Right renal cortex interstitium (tissue), 3 donors: Measurements from ENCODE around the gene ST3GAL4. TPM values are rescaled to one million over a fixed set of nuclear protein-coding genes. Genes with fewer than 3 reads are reported as not detected.

Experiments
- DNase-seq, 3 donors: peaks; one replicate each; pipeline ENCODE4 v3.0.0-alpha.2; 2013; ENCODE audit warnings: low read depth in 3 of 3, low spot score in 2 of 3
- polyA plus RNA-seq, 3 donors: library from polyadenylated mRNA; unstranded; fragments of 120-200 nt; gene quantifications; one replicate each; pipeline ENCODE4 v1.2.1, GENCODE V29; 2013; ENCODE audit not compliant: insufficient read length in 3 of 3

ST3GAL4 gene
- polyA plus RNA-seq, 3 donors, result 17.2 to 19.2 (median 18.4) TPM

DNA sequence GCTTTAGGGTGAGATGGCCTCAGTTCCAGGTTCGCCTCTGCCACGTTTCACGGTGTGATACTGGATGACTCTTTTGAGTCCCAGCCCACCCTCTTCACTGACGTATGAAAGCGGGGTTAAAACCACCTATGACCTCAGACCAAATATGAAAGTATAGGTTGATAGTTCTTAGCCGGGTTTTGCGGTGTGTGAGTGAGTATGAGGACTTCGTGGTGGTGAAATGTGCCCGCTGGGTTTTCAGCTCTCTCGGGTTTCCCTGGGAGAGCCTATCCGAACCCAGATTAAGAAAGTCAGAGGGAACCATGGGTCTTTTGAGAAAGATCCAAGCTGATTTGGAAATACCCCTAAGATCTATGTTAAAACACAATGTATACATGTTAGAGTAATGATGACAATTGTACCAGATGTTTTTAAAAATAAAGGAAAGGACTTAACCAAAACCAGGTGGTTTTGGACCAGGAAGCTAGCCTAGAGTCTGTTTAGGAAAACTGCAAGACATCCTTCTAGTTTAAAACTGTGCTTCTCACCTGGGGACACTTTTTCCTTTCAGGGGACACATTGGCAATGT lies 25.8 kb upstream of the ST3GAL4 start:
- no peak for DNase-seq

GRCh38 chr11:126331286-126331685 lies 24.2 kb upstream of the ST3GAL4 start:
- DNase-seq, result no peak

DNA sequence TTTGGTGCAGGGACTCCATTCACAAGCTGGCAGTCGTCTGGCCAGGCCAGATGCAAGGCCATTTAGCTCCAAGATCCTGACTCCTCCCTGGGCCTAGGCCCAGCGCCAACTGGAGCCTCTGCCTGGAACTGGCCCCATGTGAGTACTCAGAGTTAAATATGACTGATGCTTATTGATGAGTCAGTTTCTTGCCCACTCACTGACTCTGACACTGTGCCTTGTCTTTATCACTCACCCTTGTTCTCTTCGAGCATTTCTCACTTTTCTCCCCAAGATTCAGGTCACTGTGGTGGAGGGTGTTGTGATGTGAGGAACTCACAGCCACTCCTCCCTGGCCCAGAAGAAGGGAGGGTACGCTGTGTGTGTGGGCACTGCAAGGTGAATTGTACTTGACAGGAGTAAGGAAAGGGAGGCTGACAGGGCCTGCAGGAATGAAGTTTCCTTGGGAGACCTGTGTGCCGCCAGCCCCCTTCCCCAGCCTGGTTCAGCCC lies 23.2 kb upstream of the ST3GAL4 start:
- DNase-seq, result no peak

- DNase-seq, result no peak
Observed at GRCh38 chr11:126333142-126333541, 22.3 kb upstream of the ST3GAL4 start.

DNA sequence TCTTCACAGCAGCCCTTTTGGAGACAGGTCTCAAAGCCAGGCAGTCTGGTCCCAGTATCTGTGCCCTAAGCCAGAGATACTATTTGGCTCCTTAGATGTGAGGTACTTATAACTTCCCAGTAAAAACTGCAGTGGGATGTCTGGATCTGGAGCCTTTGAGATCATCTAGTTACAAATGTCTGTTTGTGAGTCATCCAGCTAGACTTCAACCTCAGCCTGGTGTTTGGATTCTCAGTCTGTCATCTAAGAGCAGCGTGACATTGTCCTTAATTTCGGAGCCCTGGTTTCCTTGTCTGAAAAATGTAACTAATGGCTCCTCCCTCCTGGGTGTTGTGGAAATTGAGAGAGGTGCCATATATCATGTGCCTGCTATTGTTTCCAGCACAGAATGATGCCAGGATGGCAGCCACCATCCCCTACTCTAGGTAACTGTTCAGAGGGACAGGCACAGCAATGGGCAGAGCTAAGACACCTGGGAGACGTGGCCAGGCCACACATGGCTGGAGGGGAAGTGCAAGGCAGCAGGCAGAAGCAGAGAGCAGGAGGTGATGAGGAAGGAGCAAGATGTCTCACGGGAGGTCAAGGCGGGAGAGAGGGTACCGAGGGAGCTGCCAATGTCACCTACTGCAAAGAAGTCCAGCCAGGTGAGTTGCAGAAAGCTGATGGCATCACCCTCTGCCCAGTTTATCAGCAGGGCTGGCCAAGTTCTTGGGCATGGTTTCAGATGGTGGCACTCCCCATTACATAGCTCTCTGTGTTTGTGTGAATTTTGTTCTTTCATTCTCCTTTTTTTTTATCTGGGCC lies 20.6 kb upstream of the ST3GAL4 start:
- DNase-seq, result no peak

- DNase-seq, result no peak
Observed at GRCh38 chr11:126335463-126335760, 20.1 kb upstream of the ST3GAL4 start.

DNA sequence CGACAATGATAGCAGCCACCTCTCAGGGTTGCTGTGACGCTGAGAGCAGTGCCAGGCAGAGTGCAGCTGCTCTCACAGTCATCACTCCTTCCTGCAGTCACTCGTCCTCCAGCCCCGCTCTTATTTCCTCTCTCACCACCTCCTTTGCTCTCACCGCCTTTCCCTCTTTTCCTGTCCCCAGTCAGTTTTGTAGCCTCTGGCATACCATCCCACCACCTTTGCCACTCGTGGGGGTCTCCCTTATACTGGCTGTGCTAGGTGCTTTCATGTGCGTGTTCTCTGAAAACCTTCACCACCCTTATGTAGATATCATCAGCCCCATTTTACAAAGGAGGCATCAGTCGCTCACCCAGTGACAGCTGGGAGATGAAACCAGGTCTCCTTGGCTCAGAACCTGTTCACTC lies 19.3 kb upstream of the ST3GAL4 start:
- no peak for DNase-seq

DNA sequence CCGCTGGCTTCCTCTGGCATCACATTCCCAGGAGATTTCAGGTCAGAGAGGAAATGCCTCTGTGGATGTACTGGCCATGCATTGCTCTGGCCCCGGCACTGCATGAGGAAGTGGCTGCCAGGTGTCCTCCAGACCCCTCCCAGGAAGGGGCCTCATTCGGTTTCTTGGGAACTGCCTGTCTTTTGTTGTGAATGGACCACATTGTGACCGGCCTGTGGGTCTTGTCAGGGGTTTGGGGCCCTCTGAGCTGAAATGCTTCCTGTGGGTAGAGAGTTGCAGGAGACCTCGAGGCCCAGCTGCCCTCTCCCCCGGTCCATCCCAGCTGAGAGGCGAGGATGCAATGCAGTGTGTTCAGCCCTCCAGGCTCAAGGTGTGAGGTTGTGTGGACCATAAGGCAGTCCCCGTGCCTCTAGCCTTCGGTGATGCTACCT lies 18.8 kb upstream of the ST3GAL4 start:
- no peak for DNase-seq

- no peak for DNase-seq
Observed at GRCh38 chr11:126337126-126337473, 18.4 kb upstream of the ST3GAL4 start.

DNA sequence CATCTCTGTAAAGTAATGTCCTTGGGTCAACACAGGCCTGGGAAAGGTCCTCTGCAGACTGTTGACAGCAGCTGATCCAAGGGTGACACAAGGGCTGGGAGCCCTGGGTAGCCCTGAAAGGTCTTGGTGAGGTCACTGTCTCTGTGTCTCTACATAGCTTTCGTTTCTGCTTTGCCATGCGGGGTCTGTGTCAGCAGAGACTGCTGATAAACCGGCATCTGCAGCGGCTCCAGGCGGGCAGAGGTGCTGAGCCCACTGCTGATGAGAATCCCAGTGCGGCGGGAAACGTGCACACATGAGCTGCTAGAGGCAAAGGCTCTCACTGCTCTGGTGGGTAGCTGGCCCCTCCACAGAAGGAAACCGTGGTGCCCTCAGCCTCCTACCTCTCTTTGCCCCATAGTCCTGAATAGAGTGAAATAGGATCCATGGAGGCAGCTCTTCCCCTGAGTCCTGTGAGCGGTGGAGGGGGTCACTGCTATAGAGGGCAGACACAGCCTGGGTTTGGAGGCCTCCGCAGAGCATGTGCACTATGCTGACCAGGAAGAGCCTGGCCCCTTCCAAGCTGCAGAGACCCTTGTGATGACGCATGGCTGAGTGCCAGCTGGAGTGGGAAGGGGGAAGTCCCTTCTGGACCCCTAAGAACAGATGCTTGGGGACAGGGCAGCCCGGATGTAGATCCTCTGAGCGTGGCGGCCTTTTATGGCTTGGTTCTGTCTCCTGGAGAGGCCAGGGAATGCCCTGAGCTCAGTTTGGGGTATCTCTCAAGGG lies 17.8 kb upstream of the ST3GAL4 start:
- DNase-seq, result no peak

DNA sequence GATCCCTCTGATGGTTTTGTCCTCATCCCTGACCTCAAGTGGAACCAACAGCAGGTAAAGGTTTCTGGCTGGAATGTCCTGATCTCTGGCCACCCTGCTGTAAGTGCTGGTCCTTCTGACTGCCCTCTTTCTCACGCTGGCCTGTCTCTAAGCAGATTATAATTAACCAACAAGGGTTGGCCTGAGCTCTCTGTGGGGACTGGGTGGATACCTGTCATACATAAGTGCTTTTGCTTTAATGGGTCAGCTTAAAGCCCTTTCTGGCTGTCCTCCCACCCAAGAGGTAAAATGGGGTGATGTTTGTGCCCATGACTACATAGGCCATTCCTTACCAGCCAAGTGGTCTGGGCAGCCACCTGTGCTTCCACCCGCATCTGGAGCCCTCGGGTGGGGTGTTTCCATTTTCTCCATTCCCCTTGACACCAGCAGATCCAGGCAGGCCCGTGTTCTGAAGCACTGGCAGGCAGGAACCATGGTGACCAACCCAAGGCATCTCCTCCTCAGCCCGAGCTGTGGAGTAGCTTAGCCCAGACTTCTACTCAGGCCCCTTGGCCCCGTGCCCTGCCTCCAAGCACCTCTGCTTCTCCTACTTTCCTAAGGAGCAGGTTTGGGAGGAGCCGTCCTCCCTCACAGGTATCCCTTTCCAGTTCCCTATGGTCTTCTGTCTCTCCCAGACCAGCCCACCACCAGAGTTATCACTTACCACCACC lies 17.0 kb upstream of the ST3GAL4 start:
- no peak for DNase-seq

DNA sequence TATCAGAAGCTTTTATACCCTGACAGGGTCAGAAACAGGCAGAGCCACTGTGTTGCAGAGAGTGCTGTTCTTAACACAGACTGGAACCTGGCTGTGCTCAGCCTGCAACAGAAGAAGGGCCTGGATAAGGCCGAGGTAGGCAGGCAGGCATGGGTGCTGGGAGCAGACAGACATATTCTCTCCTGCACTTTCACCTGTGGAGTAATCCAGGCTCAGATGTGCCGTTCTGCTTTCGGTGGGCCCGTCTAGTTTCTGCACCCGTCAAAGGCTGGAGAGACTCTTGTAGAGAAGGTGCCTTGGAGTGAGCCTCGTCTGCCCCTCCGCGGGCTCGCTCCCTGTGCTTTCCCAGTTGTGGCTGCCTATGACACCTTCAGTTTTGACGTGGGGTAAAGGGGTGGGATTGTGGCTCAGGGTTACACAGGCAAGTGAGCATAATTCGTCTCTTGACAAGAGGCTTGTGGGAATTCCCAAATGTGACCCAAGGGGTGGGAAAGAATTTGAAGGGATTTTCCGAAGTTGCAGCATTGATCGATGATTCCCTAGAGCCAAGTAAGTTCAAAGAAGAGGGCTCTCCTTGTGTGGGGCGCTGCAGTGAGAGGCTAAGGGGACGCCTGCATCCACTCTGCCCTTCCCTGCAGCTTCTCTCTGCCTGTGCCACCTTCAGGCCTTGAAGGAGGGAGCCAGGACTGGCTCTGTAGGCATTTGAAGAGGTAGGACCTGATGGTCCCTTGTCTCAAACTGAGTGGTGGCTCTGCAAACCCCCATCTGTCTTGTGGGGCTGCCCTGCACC lies 16.2 kb upstream of the ST3GAL4 start:
- no peak for DNase-seq

DNA sequence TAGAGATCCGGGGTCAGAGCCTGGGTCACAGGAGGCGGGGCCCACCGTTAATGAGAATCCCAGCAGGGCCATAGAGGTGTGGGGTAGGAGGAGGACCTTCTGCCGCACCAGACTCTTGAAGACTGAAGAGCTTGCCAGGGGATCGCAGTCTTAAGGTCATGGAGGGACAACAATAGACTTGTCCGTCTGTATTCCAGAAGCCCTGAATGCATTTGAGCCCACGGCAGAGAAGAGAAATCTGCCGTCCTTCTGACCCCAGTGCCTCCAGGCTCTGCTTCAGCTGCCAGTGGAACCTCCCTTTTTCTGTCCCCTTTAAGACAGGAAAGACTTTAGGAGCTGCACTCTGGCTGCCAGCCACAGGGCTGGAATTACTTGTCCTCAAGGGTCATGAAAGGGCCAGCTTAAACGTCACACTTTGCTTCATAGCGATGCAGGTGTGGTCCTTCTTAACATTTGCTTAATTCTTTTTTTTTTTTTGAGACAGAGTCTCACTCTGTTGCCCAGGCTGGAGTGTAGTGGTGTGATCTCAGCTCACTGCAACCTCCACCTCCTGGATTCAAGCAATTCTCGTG lies 15.5 kb upstream of the ST3GAL4 start:
- no peak for DNase-seq

- DNase-seq, result no peak
Observed at GRCh38 chr11:126340960-126341606, 14.4 kb upstream of the ST3GAL4 start.

GRCh38 chr11:126341760-126342161 lies 13.7 kb upstream of the ST3GAL4 start:
- no peak for DNase-seq

GRCh38 chr11:126343051-126343450 lies 12.4 kb upstream of the ST3GAL4 start:
- no peak for DNase-seq

DNA sequence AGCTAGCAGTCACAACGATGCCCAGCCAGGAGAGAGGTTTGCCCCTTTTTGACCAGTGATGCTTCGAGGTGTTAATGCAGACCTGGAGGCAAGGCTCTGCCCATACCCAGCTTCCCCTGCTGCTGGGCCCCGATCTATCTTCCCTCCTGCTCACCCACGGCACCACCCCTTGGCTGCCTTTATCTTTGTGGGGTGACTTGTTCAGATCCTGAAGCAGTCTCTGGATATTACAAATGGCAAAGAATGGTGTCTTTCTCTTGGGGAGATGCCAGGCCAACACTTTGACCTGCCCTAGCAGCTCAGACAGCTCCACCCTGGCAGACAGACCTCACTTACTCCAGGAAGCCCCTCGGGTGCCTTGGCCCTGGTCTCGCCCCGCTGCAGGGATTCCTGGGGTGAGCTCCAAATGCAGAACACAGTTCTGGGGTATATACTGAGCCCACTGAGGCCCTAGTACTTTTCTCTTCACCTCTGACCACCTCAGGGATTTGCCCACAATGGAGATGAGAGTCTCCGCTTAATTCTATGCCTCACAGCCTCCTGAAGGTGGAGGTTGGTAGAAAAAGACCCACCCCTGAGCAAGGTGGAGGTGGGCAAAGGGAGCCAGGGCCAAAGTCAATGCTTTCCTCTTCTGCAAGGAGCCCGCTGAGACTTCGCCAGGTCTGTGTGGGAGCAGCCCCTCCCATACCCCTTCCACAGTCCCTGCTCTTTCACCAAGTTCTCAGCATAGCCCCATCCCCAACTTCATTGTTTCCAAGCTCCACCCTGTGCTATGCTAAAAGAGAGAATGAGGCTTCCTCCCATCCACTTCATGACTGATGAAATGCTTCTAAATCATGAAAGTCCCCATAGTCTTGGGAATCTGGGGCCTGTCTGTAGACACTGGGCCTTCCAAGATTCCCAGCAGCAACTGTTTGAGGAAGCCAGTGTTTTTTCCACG lies 11.1 kb upstream of the ST3GAL4 start:
- no peak for DNase-seq

DNA sequence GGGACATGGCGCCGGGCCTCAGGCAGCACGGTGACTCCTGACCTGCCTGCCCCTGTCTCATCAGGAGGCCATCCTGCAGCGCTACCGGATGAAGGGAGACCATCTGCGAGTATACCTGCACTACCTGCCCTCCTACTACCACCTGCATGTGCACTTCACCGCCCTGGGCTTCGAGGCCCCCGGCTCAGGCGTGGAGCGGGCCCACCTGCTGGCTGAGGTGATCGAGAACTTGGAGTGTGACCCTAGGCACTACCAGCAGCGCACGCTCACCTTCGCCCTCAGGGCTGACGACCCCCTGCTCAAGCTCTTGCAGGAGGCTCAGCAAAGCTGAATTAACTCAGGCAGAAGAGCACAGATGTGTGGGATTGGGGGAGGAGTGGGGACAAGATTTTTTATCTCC lies 10.2 kb upstream of the ST3GAL4 start:
- DNase-seq, result no peak
